Parathyroid adenoma (tissue), 2 donors: ENCODE data around the gene COL26A1.

Experiments
- H2AFZ ChIP-seq: fragments of 300-600 bp; sonication (generic); one replicate; pipeline ENCODE4 v1.7.0; 2017; ENCODE audit warnings: antibody characterized with exemption, mild to moderate bottlenecking
- H3K27ac ChIP-seq: fragments of 300-600 bp; sonication (generic); one replicate; pipeline ENCODE4 v1.7.0; 2017
- H3K27me3 ChIP-seq: fragments of 300-600 bp; sonication (generic); one replicate; pipeline ENCODE4 v1.7.0; 2017; ENCODE audit warnings: low read length; ENCODE audit not compliant: control insufficient read depth, insufficient read depth
- H3K36me3 ChIP-seq: fragments of 300-600 bp; sonication (generic); one replicate; pipeline ENCODE4 v1.7.0; 2017; ENCODE audit warnings: low read length; ENCODE audit not compliant: control insufficient read depth, insufficient read depth
- H3K4me1 ChIP-seq: fragments of 300-600 bp; sonication (generic); one replicate; pipeline ENCODE4 v1.7.0; 2017; ENCODE audit warnings: control low read depth
- H3K4me2 ChIP-seq: fragments of 300-600 bp; sonication (generic); one replicate; pipeline ENCODE4 v1.7.0; 2017; ENCODE audit warnings: low read length
- H3K4me3 ChIP-seq: fragments of 300-600 bp; sonication (generic); one replicate; pipeline ENCODE4 v1.7.0; 2017; ENCODE audit warnings: low read depth, low read length
- H3K79me2 ChIP-seq: fragments of 300-600 bp; sonication (generic); one replicate; pipeline ENCODE4 v1.7.0; 2017; ENCODE audit warnings: control low read depth
- H3K9ac ChIP-seq: fragments of 300-600 bp; sonication (generic); one replicate; pipeline ENCODE4 v1.7.0; 2017; ENCODE audit warnings: mild to moderate bottlenecking
- H3K9me3 ChIP-seq: fragments of 300-600 bp; sonication (generic); one replicate; pipeline ENCODE4 v1.7.0; 2017; ENCODE audit warnings: low read length; ENCODE audit not compliant: control insufficient read depth
- TF ChIP-seq, protein P1 (sequence below): fragments of 300-600 bp; sonication (generic); IDR thresholded peaks from one replicate; pipeline ENCODE4 v1.7.0; 2017; ENCODE audit warnings: antibody characterized with exemption, mild to moderate bottlenecking
- donor health status: primary hyperparathyroidism.

The COL26A1 gene

GRCh38 chr7:101578552-101578951 is 215.9 kb downstream of the COL26A1 start:
- Histone ChIP-seq H3K36me3 (no peaks in the 10 kb centered on the region), H3K27me3 (no peaks in the 10 kb centered on the region), H3K79me2 (no peaks in the 10 kb centered on the region), H3K27ac (no peak overlapping the region), H3K9ac (no peak overlapping the region), H3K9me3 (no peaks in the 10 kb centered on the region), H3K4me2 (no peak overlapping the region), H3K4me3 (no peak overlapping the region), H3K4me1 (no peaks in the 10 kb centered on the region), H2AFZ (no peak overlapping the region)
- TF ChIP-seq, protein P1, sequence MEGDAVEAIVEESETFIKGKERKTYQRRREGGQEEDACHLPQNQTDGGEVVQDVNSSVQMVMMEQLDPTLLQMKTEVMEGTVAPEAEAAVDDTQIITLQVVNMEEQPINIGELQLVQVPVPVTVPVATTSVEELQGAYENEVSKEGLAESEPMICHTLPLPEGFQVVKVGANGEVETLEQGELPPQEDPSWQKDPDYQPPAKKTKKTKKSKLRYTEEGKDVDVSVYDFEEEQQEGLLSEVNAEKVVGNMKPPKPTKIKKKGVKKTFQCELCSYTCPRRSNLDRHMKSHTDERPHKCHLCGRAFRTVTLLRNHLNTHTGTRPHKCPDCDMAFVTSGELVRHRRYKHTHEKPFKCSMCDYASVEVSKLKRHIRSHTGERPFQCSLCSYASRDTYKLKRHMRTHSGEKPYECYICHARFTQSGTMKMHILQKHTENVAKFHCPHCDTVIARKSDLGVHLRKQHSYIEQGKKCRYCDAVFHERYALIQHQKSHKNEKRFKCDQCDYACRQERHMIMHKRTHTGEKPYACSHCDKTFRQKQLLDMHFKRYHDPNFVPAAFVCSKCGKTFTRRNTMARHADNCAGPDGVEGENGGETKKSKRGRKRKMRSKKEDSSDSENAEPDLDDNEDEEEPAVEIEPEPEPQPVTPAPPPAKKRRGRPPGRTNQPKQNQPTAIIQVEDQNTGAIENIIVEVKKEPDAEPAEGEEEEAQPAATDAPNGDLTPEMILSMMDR = no peak

- H3K27me3 ChIP-seq = no peaks in the 10 kb centered on the region
- H2AFZ ChIP-seq = no peak overlapping the region
- no peaks in the 10 kb centered on the region for H3K9me3 ChIP-seq
- no peaks in the 10 kb centered on the region for H3K4me1 ChIP-seq
- H3K79me2 ChIP-seq = no peaks in the 10 kb centered on the region
- no peak overlapping the region for H3K4me3 ChIP-seq
- H3K36me3 ChIP-seq = no peaks in the 10 kb centered on the region
- H3K9ac ChIP-seq = no peak overlapping the region
- no peak overlapping the region for H3K4me2 ChIP-seq
- TF ChIP-seq, protein P1 = no peak
- no peak overlapping the region for H3K27ac ChIP-seq
These were observed 217.9 kb downstream of the COL26A1 start for GRCh38 chr7:101580596-101580995.

DNA sequence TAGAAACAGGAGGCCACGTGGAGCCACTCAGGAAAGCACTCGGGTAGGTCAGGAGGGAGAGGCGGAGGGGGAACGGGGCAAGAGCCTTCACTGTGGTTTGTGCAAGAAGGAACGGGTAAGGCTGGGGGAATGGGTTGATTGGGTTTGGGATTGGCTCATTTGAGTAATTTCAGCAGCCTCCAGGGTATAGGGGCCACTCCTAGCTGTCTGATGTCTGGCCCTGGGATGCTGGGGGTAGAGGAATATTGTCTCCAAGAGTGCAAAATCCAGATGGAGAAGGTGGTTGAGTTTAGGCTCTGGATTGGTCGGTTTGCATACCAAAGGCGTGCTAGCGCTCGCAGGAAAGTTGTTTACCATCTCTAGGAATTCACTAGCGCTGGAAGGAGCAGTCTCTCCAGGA is 219.2 kb downstream of the COL26A1 start:
- H3K4me1 ChIP-seq = no peaks in the 10 kb centered on the region
- H3K4me2 ChIP-seq = no peak overlapping the region
- no peaks in the 10 kb centered on the region for H3K36me3 ChIP-seq
- H2AFZ ChIP-seq = no peak overlapping the region
- no peaks in the 10 kb centered on the region for H3K27me3 ChIP-seq
- H3K4me3 ChIP-seq = no peak overlapping the region
- H3K9ac ChIP-seq = no peak overlapping the region
- no peaks in the 10 kb centered on the region for H3K9me3 ChIP-seq
- TF ChIP-seq, protein P1 = no peak
- no peaks in the 10 kb centered on the region for H3K79me2 ChIP-seq
- H3K27ac ChIP-seq = no peak overlapping the region

- Histone ChIP-seq H3K79me2 (no peaks in the 10 kb centered on the region), H3K4me3 (no peak overlapping the region), H3K9ac (no peak overlapping the region), H3K9me3 (no peaks in the 10 kb centered on the region), H3K4me2 (no peak overlapping the region), H2AFZ (no peak overlapping the region), H3K4me1 (no peaks in the 10 kb centered on the region), H3K27me3 (no peaks in the 10 kb centered on the region), H3K36me3 (no peaks in the 10 kb centered on the region), H3K27ac (no peak overlapping the region)
- TF ChIP-seq, protein P1 = no peak
These were observed 220.3 kb downstream of the COL26A1 start for GRCh38 chr7:101582971-101583370.

DNA sequence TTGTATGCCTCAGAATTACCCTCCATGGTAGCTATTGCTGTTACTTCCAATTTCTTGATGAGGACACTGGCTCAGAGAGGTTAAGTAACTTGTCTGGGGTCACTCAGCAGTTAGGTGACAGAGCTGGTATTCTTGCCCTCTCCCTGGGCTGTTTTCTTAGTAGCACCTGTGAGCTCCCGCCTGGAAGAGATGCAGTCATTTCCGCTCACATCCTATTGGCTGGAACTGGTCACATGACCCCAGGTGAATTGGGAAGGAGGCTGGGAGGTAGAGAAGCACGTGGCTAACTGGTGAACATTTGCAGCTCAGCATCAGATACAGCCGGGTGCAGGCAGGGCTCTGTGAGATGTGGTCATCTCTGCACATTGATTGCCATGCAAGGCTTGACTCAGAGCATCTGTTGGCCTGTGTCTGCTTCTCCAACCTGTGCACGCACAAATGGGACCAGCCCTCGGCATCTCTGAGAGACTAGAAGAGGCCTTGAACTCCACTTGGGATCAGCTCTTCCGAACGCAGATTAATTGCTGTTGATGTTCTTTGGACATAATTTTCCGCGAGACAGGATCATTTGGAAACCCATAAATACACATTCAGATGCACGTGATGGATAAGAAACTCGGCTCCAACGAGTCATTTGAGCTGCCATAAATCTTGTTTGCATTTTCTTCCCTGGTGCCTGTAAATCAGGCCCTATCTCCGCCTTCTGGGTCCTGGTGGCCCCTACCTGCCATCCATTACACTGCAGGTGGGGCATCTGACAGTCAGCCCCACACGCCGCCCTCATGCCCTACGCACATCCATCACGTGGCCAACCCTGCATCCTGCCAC is 223.6 kb downstream of the COL26A1 start:
- H3K27ac ChIP-seq = no peak overlapping the region
- no peaks in the 10 kb centered on the region for H3K79me2 ChIP-seq
- no peaks in the 10 kb centered on the region for H3K4me1 ChIP-seq
- no peak overlapping the region for H3K4me2 ChIP-seq
- H3K36me3 ChIP-seq = no peaks in the 10 kb centered on the region
- H3K4me3 ChIP-seq = no peak overlapping the region
- no peak overlapping the region for H2AFZ ChIP-seq
- H3K27me3 ChIP-seq = no peaks in the 10 kb centered on the region
- TF ChIP-seq, protein P1 = no peak
- H3K9me3 ChIP-seq = no peaks in the 10 kb centered on the region
- no peak overlapping the region for H3K9ac ChIP-seq
